Kidney epithelial cell (primary cell): ENCODE measurements around the gene DTX1. TPM values are rescaled to one million over a fixed set of nuclear protein-coding genes. Genes with fewer than 3 reads are reported as not detected.
A peak's percentile ranks its signal among the peaks of the same experiment; 100 is the strongest.

Source experiments
- DNase-seq: peaks from one replicate; pipeline ENCODE4 v3.0.0-alpha.2; 2010; ENCODE audit warnings: low read depth
- H3K27me3 ChIP-seq: 2 replicates; pipeline ENCODE4 v1.6.0; 2011; ENCODE audit warnings: low read length; ENCODE audit not compliant: control insufficient read depth, insufficient read depth
- H3K36me3 ChIP-seq: 2 replicates; pipeline ENCODE4 v1.5.1; 2011; ENCODE audit warnings: low read length; ENCODE audit not compliant: control insufficient read depth, insufficient read depth
- H3K4me3 ChIP-seq: 2 replicates; pipeline ENCODE4 v1.5.1; 2011; ENCODE audit warnings: low read depth, mild to moderate bottlenecking, control low read depth, low read length
- total RNA-seq: library from RNA; depleted of rRNA; stranded (reverse); fragments of >200 nt; gene quantifications from 2 replicates; pipeline ENCODE4 v1.2.3, GENCODE V29; 2015
- TF ChIP-seq, protein P1 (sequence below): IDR thresholded peaks from 2 replicates; pipeline ENCODE4 v1.5.1; 2011; ENCODE audit warnings: mild to moderate bottlenecking, moderate library complexity, low read length, control low read depth, inconsistent platforms; ENCODE audit not compliant: insufficient read depth, poor library complexity, severe bottlenecking

The DTX1 gene
- total RNA-seq, 1 donor from 2014 or later: 1.8 TPM

DNA sequence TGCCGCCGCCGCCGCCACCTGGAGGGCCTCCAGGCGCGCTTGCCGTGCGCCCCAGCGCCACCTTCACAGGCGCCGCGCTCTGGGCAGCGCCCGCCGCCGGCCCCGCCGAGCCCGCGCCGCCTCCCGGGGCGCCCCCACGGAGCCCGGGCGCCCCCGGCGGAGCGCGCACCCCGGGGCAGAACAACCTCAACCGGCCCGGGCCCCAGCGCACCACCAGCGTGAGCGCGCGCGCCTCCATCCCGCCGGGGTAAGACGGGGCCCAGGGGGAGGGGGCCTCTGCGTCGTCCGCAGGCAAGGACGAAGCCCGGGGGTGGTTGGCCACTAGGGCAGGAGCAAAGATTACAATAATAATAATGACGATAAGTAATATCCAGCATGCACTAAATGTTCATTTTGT, 21.3 kb downstream of the DTX1 start:
- Histone ChIP-seq H3K27me3 (peaks cover 29% of the 10 kb centered on the region), H3K4me3 (no peak overlapping the region), H3K36me3 (no peaks in the 10 kb centered on the region)
- no peak for DNase-seq
- TF ChIP-seq, protein P1, sequence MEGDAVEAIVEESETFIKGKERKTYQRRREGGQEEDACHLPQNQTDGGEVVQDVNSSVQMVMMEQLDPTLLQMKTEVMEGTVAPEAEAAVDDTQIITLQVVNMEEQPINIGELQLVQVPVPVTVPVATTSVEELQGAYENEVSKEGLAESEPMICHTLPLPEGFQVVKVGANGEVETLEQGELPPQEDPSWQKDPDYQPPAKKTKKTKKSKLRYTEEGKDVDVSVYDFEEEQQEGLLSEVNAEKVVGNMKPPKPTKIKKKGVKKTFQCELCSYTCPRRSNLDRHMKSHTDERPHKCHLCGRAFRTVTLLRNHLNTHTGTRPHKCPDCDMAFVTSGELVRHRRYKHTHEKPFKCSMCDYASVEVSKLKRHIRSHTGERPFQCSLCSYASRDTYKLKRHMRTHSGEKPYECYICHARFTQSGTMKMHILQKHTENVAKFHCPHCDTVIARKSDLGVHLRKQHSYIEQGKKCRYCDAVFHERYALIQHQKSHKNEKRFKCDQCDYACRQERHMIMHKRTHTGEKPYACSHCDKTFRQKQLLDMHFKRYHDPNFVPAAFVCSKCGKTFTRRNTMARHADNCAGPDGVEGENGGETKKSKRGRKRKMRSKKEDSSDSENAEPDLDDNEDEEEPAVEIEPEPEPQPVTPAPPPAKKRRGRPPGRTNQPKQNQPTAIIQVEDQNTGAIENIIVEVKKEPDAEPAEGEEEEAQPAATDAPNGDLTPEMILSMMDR: no peak

DNA sequence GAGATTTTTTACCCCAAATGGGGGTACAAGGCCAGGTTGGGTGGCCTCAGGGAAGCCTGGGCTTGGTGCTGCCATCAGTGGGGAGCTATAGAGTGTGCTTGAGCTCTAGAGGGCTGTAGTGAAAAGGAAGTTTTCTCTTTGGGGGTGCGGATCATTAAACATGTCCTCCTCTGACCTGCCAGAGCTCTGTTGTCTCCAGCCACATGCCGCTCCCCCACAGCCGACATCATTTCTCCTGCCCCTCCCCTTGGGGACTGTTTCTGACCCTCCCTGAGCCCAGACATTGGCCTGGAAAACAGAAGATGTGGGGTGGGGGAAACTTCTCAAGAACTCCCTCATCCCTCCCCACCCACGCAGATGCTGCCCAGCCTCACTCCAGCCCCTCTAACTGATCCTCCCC, 25.3 kb downstream of the DTX1 start:
- no peak overlapping the region for H3K4me3 ChIP-seq
- TF ChIP-seq, protein P1: no peak
- peaks cover 33% of the 10 kb centered on the region for H3K27me3 ChIP-seq
- DNase-seq: no peak
- H3K36me3 ChIP-seq: no peaks in the 10 kb centered on the region

DNA sequence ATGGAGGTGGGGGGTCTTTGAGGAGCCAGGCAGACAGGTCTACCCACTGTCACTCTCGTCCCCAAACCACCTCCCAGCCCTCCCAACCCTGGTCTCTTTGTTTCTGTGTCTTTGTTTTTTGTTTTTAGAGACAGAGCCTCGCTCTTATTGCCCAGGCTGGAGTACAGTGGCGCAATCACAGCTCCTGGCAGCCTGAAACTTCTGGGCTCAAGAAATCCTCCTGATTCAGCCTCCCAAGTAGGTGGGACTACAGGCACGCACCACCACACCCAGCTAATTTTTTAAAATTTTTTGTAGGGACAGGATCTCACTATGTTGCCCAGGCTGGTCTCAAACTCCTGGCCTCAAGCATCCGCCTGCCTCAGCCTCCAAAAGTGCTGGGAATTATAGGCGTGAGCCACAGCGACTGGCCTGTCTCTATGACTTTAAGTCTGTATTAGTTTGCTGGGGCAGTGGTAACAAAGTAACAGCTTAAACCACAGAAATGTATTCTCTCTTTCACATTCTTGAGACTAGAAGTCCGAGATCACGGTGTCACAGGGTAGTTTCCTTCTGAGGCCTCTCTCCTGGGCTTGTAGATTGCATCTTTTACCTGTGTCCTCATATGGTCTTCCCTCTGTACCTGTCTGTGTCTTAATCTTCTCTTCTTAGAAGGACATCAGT, 26.1 kb downstream of the DTX1 start:
- DNase-seq: no peak
- H3K4me3 ChIP-seq: no peak overlapping the region
- no peaks in the 10 kb centered on the region for H3K36me3 ChIP-seq
- TF ChIP-seq, protein P1: no peak
- peaks cover 26% of the 10 kb centered on the region for H3K27me3 ChIP-seq

DNA sequence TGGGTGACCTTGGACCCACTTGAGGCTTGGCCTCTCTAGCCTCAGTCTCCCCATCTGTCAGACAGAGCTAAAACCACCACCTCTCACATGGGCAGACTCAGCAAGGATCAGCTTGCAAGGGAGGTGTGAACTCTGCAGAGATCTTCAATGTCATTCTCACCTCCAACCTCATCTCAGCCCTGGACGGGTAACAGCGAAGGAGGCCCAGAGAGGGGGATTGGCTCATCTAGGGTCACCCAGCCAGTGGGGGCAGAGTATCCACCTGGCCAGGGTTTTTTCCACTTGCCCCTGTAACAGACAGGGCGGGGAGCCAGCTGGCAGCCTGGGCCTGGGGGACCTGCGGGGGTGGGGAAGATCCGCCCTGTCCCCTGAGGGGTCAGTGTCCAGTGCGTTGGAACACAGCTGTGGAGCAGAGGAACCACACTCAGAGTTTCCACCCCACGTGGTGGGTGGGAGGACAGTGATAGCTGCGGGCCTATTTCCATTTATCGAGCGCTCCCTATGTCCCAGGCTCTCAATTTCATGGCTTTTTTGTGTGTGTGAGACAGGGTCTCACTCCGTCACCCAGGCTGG, 27.4 kb downstream of the DTX1 start:
- no peak overlapping the region for H3K4me3 ChIP-seq
- peaks cover 23% of the 10 kb centered on the region for H3K27me3 ChIP-seq
- H3K36me3 ChIP-seq: no peaks in the 10 kb centered on the region
- TF ChIP-seq, protein P1: no peak
- no peak for DNase-seq

DNA sequence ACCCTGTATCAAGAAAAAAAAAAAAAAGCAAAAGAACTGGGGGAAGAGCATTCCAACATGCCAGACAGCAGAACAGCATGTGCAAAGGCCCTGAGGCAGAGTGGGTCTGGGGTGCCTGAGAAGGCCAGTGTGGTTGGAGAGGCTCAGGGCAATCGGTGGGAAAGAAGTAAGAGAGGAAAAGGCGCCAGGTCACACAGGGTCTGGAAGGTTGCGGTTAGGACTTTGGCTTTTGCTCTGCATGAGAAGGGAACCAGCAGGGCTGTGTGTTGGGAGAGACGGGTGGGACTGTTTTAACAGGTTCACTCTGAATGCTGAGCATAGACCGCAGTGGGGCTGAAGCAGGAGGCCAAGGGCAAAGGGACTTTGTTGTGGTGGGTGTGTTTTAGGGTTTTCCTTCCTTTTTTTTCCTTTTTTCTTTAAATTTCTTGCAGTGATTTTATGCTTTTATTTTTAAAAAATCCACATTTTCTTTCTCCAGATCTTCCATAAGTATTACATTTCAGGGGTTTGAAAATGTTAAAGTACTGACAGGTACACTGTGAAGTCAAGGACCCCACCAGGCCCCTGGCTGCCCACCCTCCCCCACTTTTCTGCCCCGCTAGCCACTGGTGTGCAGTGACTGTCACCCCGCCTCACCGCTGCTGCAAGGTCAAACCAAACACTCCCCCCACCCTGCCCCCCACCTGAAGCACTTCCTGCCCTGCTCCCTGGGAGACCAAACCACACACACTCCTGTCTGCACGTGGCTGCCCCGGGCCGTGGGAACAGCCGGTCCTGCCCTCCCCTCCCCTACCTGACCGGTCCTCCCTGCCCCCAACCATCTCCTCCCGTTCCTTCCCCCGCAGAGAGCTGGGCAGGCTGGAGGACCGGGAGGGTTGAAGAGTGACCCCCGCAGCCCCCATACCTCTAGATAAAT, 30.0 kb downstream of the DTX1 start:
- Histone ChIP-seq H3K4me3 (no peak overlapping the region), H3K27me3 (peaks cover 20% of the 10 kb centered on the region), H3K36me3 (no peaks in the 10 kb centered on the region)
- TF ChIP-seq, protein P1: no peak
- peak; percentile 45 for DNase-seq
